ENCODE data around the gene IL1RN. TPM values are rescaled to one million over a fixed set of nuclear protein-coding genes. Genes with fewer than 3 reads are reported as not detected.

The IL1RN gene
- polyA plus RNA-seq, 1 of the 3 experiments (the other 2 are of a cell fraction) = not detected

- Histone ChIP-seq H3K36me3 (replicated peaks in 1 of 2; ENCODE audit: control insufficient read depth in 1 of 2, insufficient read depth in 2 of 2, low read length in 1 of 2) (no peaks in the 10 kb centered on the region), H3K9me3 (no peaks in the 10 kb centered on the region), H2AFZ (ENCODE audit: low read depth) (no peak overlapping the region), H3F3A (replicated peaks; ENCODE audit: insufficient read depth) (no peaks in the 10 kb centered on the region), H3K4me3 (ENCODE audit: low read depth in 2 of 2, low read length in 1 of 2) (no peak overlapping the region), H3K9me2 (no peaks in the 10 kb centered on the region), H4K20me1 (ENCODE audit: insufficient read depth) (no peaks in the 10 kb centered on the region), H3K27ac (ENCODE audit: low read depth in 2 of 2, low read length in 1 of 2) (no peak overlapping the region), H3K4me1 (ENCODE audit: control insufficient read depth in 1 of 2, insufficient read depth in 2 of 2, low read depth in 1 of 2, low read length in 1 of 2) (no peaks in the 10 kb centered on the region), H3K79me2 (ENCODE audit: insufficient read depth) (no peaks in the 10 kb centered on the region), H3K27me3 (ENCODE audit: insufficient read depth) (no peaks in the 10 kb centered on the region), H3K9ac (no peak overlapping the region), H3K4me2 (no peak overlapping the region)
- TF ChIP-seq MAX (IDR thresholded peaks at IDR 0.05; ENCODE audit: low read depth) (no peak), NFIC (IDR thresholded peaks at IDR 0.05; ENCODE audit: borderline replicate concordance) (no peak), SIN3A (IDR thresholded peaks at IDR 0.05; ENCODE audit: borderline replicate concordance, low read depth, low read length) (no peak), FOXJ3 (CRISPR knock-in tag; IDR thresholded peaks at IDR 0.05) (no peak), NRF1 (IDR thresholded peaks at IDR 0.05; ENCODE audit: low read depth, low read length) (no peak), RCOR1 (IDR thresholded peaks at IDR 0.05; ENCODE audit: low read length) (no peak), POLR2AphosphoS5 (IDR thresholded peaks at IDR 0.05; ENCODE audit: low read depth, low read length) (no peak)
- 19% methylated on average over 4 of the region's 4 CpGs for WGBS (ENCODE audit: low lambda C conversion rate)
- POLR2A ChIA-PET = no interaction called here
- DNase-seq = no peak
- CTCF ChIA-PET = interaction anchor here (1.3 kb wide), 1 partner anchor 13 kb away, joined by 4 read pairs; no protein-coding TSS in a partner anchor
These were observed 29.4 kb upstream of the IL1RN start for GRCh38 chr2:113098041-113098440.

- no peaks in the 10 kb centered on the region for H3F3A ChIP-seq (replicated peaks; ENCODE audit: insufficient read depth)
- H3K4me1 ChIP-seq (ENCODE audit: control insufficient read depth in 1 of 2, insufficient read depth in 2 of 2, low read depth in 1 of 2, low read length in 1 of 2) = no peaks in the 10 kb centered on the region
- H3K9me2 ChIP-seq = no peaks in the 10 kb centered on the region
- TF ChIP-seq GATA2 (CRISPR knock-in tag; IDR thresholded peaks at IDR 0.05) (no peak), MEF2A (IDR thresholded peaks at IDR 0.05; ENCODE audit: borderline replicate concordance, low read depth) (no peak), FOXJ3 (CRISPR knock-in tag; IDR thresholded peaks at IDR 0.05) (no peak), REST (IDR thresholded peaks at IDR 0.05; ENCODE audit: low read depth, low read length) (no peak), EP300 (IDR thresholded peaks at IDR 0.05; ENCODE audit: borderline replicate concordance in 1 of 2, low read depth in 1 of 2, low read length in 1 of 2) (no peak), RXRA (IDR thresholded peaks at IDR 0.05; ENCODE audit: borderline replicate concordance, low read depth) (no peak), CTCF (IDR thresholded peaks at IDR 0.05) (no peak), TEAD4 (IDR thresholded peaks at IDR 0.05; ENCODE audit: borderline replicate concordance, insufficient read depth) (no peak), NRF1 (IDR thresholded peaks at IDR 0.05; ENCODE audit: low read depth, low read length) (no peak), PBX3 (IDR thresholded peaks at IDR 0.05) (no peak), YY1 (IDR thresholded peaks at IDR 0.05; ENCODE audit: low read depth) (no peak), RFX5 (IDR thresholded peaks at IDR 0.05; ENCODE audit: low read length) (no peak), SIN3A (IDR thresholded peaks at IDR 0.05; ENCODE audit: borderline replicate concordance, low read depth, low read length) (no peak), RAD21 (IDR thresholded peaks at IDR 0.05; ENCODE audit: low read length) (no peak)
- no peak overlapping the region for H3K4me2 ChIP-seq
- no peak overlapping the region for H3K4me3 ChIP-seq (ENCODE audit: low read depth in 2 of 2, low read length in 1 of 2)
- POLR2A ChIA-PET = no interaction called here
- DNase-seq = no peak
- no peak overlapping the region for H2AFZ ChIP-seq (ENCODE audit: low read depth)
- WGBS (ENCODE audit: low lambda C conversion rate) = 3% methylated on average over 3 of the region's 6 CpGs
- H3K27ac ChIP-seq (ENCODE audit: low read depth in 2 of 2, low read length in 1 of 2) = no peak overlapping the region
- no peaks in the 10 kb centered on the region for H3K36me3 ChIP-seq (replicated peaks in 1 of 2; ENCODE audit: control insufficient read depth in 1 of 2, insufficient read depth in 2 of 2, low read length in 1 of 2)
- no peak overlapping the region for H3K9ac ChIP-seq
- H3K27me3 ChIP-seq (ENCODE audit: insufficient read depth) = no peaks in the 10 kb centered on the region
- CTCF ChIA-PET = interaction anchor here (1.3 kb wide), 1 partner anchor 14 kb away, joined by 4 read pairs; no protein-coding TSS in a partner anchor
- H3K79me2 ChIP-seq (ENCODE audit: insufficient read depth) = no peaks in the 10 kb centered on the region
- H4K20me1 ChIP-seq (ENCODE audit: insufficient read depth) = no peaks in the 10 kb centered on the region
- no peaks in the 10 kb centered on the region for H3K9me3 ChIP-seq
These were observed 28.9 kb upstream of the IL1RN start for GRCh38 chr2:113098532-113098931.

All from SK-N-SH (cell line).